Gastroesophageal sphincter (tissue), 4 donors: ENCODE measurements around the gene PINK1. TPM values are rescaled to one million over a fixed set of nuclear protein-coding genes. Genes with fewer than 3 reads are reported as not detected.

ENCODE experiments used
- ATAC-seq: fragments of 150-250 bp; one replicate; pipeline ENCODE4 v1.9.1; 2016; ENCODE audit warnings: mild to moderate bottlenecking, moderate library complexity
- H3K27ac ChIP-seq, 4 donors: fragments of 200-600 bp; sonication (generic) in 3 of 4; 1 replicate in 3 of 4; 2 replicates in 1 of 4; pipeline ENCODE4 v1.5.1; 2016 to 2019
- H3K27me3 ChIP-seq: fragments of 200-600 bp; sonication (generic); one replicate; pipeline ENCODE4 v1.5.1; 2019
- H3K36me3 ChIP-seq, 2 donors: fragments of 200-600 bp; sonication (generic); one replicate each; pipeline ENCODE4 v1.5.1; 2019; ENCODE audit warnings: control low read depth in 1 of 2
- H3K4me1 ChIP-seq, 3 donors: fragments of 200-600 bp; sonication (generic); 1 replicate in 2 of 3; 2 replicates in 1 of 3; pipeline ENCODE4 v1.5.1; 2016 to 2019; ENCODE audit warnings: control low read depth in 2 of 3
- H3K4me3 ChIP-seq, 2 donors: fragments of 200-600 bp; sonication (generic); one replicate each; pipeline ENCODE4 v1.5.1; 2019; ENCODE audit warnings: mild to moderate bottlenecking in 1 of 2, moderate library complexity in 1 of 2
- H3K9me3 ChIP-seq, 3 donors: fragments of 200-600 bp; sonication (generic); one replicate each; pipeline ENCODE4 v1.5.1; 2017 to 2019; ENCODE audit warnings: control low read depth in 2 of 3
- CTCF ChIP-seq, 4 experiments: fragments of 200-600 bp in 2 of 4; fragments of 450-650 bp in 2 of 4; sonication (generic) in 1 of 4; IDR thresholded peaks; one replicate each; pipeline ENCODE4 v1.5.1; 2017 to 2019; ENCODE audit warnings: antibody characterized with exemption in 4 of 4, mild to moderate bottlenecking in 2 of 4, moderate library complexity in 2 of 4
- EP300 ChIP-seq: sonication (generic); formaldehyde crosslinking; IDR thresholded peaks from one replicate; pipeline ENCODE4 v1.6.1; 2017; ENCODE audit warnings: antibody characterized with exemption, mild to moderate bottlenecking
- POLR2A ChIP-seq, 2 donors: fragments of 450-650 bp; IDR thresholded peaks; one replicate each; pipeline ENCODE4 v1.6.1; 2017; ENCODE audit warnings: antibody characterized with exemption in 2 of 2, mild to moderate bottlenecking in 2 of 2, moderate library complexity in 1 of 2
- POLR2AphosphoS5 ChIP-seq: sonication (generic); formaldehyde crosslinking; IDR thresholded peaks from one replicate; pipeline ENCODE4 v1.6.1; 2017; ENCODE audit warnings: antibody characterized with exemption
- WGBS, 2 donors: methylation state at CpG; one replicate each; pipeline ENCODE4 v1.1.5; 2018; ENCODE audit warnings: low coverage in 1 of 2; 5-methylcytosine and 5-hydroxymethylcytosine counted together
- total RNA-seq, 4 donors: library from RNA; depleted of rRNA; stranded (reverse); fragments of >200 nt; gene quantifications; one replicate each; pipeline ENCODE4 v1.1.0, GENCODE V29; 2016

The PINK1 gene
- total RNA-seq, 4 donors from 2014 or later, result 148 to 269 (median 203) TPM

- ATAC-seq, result no peak
- 87 to 100% methylated on average over 1 to 5 of the region's 5 CpGs for WGBS, 2 donors
- Histone ChIP-seq H3K4me1 (no peaks in the 10 kb centered on the region), H3K27ac (no peak overlapping the region), H3K9me3 (no peaks in the 10 kb centered on the region), H3K4me3 (no peak overlapping the region), H3K27me3 (peaks cover 4% of the 10 kb centered on the region), H3K36me3 (no peaks in the 10 kb centered on the region)
- TF ChIP-seq POLR2AphosphoS5 (no peak), CTCF (IDR thresholded peaks at IDR 0.05) (no peak), POLR2A (IDR thresholded peaks at IDR 0.05) (no peak), EP300 (no peak)
These were observed 47.0 kb downstream of the PINK1 start for GRCh38 chr1:20680269-20680668.

DNA sequence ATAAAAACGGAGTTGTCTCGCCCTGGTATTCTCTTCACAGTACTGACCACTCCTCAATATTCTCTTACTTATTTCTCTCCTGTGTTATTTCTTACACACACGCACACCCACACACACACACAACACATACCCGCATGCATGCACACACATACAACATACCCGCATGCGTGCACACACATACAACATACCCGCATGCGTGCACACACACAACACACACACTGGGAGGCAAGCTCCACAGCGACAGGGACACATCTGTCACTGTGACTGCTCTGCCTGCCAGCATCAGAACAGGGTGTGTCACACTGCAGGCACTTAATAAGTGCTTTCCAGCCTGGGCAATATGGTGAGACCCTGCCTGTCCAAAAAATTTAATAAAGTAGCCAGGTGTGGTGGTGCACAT, 48.7 kb downstream of the PINK1 start:
- Histone ChIP-seq H3K36me3 (no peaks in the 10 kb centered on the region), H3K4me3 (no peak overlapping the region), H3K9me3 (no peaks in the 10 kb centered on the region), H3K27ac (no peak overlapping the region), H3K27me3 (no peaks in the 10 kb centered on the region), H3K4me1 (peaks cover 0 to 5% (median 0%) of the 10 kb centered on the region in 3 donors)
- WGBS, 2 donors, result 77 to 98% methylated on average over 6 to 9 of the region's 9 CpGs
- ATAC-seq, result no peak
- TF ChIP-seq EP300 (no peak), POLR2AphosphoS5 (no peak), CTCF (IDR thresholded peaks at IDR 0.05) (no peak), POLR2A (IDR thresholded peaks at IDR 0.05) (no peak)

DNA sequence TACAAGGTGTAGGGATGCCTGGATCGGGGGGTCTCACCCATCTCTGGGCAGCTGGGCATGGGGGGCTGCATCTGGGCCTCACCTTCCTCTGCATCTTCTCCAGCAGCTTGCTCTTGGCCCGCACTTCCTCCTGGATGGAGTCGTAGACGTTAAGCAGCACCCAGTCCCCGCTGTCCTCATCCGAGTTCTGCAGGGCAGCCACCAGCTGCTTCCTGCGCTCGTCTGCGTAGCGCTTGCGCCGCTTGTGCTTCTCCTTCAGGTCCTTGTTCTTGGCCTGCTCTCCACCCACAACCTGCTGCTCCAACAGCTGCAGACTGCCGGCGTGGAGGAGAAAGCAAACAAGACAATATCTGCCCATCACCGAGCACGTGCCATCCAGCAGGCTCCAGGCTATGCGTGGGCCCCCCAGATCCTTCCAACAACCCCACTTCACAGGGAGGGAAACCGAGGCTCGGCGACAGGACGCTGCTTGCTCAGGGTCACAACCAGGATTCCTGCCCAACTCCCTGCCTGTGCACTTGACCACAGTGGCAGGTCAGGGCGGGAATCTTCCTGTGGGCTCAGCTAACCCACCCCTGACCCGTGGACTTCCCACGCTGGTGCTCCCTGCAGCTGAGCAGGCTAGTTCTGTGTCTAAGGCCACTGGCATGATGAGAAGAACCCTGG, 49.4 kb downstream of the PINK1 start:
- peak; percentile 38 for ATAC-seq
- TF ChIP-seq EP300 (no peak), POLR2AphosphoS5 (no peak), CTCF (IDR thresholded peaks at IDR 0.05) (no peak), POLR2A (IDR thresholded peaks at IDR 0.05) (no peak)
- Histone ChIP-seq H3K27ac (no peak overlapping the region), H3K4me3 (no peak overlapping the region), H3K4me1 (peaks cover 0 to 5% (median 0%) of the 10 kb centered on the region in 3 donors), H3K36me3 (no peaks in the 10 kb centered on the region), H3K9me3 (no peaks in the 10 kb centered on the region), H3K27me3 (no peaks in the 10 kb centered on the region)
- 60 to 95% methylated on average over 3 to 7 of the region's 24 CpGs for WGBS, 2 donors

GRCh38 chr1:20683614-20684013, 50.4 kb downstream of the PINK1 start:
- WGBS, 2 donors, result 70 to 85% methylated on average over 5 to 6 of the region's 10 CpGs
- Histone ChIP-seq H3K27ac (peak overlapping the region in 1 of 4 donors; percentile 24), H3K4me1 (peaks cover 0 to 5% (median 0%) of the 10 kb centered on the region in 3 donors), H3K27me3 (no peaks in the 10 kb centered on the region), H3K9me3 (no peaks in the 10 kb centered on the region), H3K4me3 (no peak overlapping the region), H3K36me3 (no peaks in the 10 kb centered on the region)
- TF ChIP-seq CTCF (IDR thresholded peaks at IDR 0.05) (no peak), POLR2AphosphoS5 (no peak), POLR2A (IDR thresholded peaks at IDR 0.05) (no peak), EP300 (no peak)
- no peak for ATAC-seq

DNA sequence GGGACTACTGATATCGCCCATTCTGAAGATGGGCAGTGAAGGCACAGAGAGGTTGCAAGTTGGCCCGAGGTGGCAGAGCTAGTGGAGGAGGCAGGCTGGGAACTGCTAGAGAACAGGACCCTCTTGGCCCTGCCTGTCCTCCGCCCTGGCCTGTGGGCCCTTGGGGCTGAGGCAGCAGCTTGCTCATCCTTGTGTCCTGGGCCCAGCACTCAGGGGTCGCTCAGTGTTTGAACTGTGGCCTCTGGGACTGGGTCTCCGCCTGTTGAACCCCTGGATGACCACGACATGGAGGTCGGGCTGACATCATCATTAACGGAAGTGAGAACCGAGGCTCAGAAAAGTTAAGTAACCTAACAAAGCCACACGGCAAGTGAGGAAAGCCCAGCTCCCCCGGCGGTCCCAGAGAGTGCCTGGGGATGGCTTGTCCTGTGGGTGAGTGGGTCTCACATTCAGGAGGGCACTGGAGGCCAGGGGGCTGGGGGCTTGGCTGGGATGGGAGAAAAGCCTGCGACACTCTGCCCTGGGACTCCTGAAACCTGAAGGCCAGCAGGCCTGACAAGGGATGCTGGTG, 50.9 kb downstream of the PINK1 start:
- no CpG with 5 or more reads among the region's 13 CpGs for WGBS, 2 donors
- H3K4me1 ChIP-seq, result peaks cover 0 to 5% (median 0%) of the 10 kb centered on the region in 3 donors
- H3K9me3 ChIP-seq, result no peaks in the 10 kb centered on the region
- H3K4me3 ChIP-seq, result peak overlapping the region in 1 of 2 donors; percentile 39
- peak overlapping the region in 3 of 4 donors; percentile 56 to 71 (median 64) for H3K27ac ChIP-seq
- no peaks in the 10 kb centered on the region for H3K36me3 ChIP-seq
- TF ChIP-seq POLR2AphosphoS5 (no peak), EP300 (no peak), POLR2A (IDR thresholded peaks at IDR 0.05) (no peak), CTCF (IDR thresholded peaks at IDR 0.05) (no peak)
- no peaks in the 10 kb centered on the region for H3K27me3 ChIP-seq
- no peak for ATAC-seq
